HG03342 (cell line): ENCODE results near the gene HBQ1.
"Not testable (repeated sequence)": the region's sequence is repeated elsewhere in the genome, so short reads cannot be mapped to it uniquely, and the experiment has no call there.

Experiments
- ATAC-seq: cut with Tn5 transposase; IDR thresholded peaks from one replicate; pipeline ENCODE4 v1.9.1; 2021; ENCODE audit warnings: mild to moderate bottlenecking, moderate library complexity; ENCODE audit not compliant: unreplicated experiment

Gene HBQ1

DNA sequence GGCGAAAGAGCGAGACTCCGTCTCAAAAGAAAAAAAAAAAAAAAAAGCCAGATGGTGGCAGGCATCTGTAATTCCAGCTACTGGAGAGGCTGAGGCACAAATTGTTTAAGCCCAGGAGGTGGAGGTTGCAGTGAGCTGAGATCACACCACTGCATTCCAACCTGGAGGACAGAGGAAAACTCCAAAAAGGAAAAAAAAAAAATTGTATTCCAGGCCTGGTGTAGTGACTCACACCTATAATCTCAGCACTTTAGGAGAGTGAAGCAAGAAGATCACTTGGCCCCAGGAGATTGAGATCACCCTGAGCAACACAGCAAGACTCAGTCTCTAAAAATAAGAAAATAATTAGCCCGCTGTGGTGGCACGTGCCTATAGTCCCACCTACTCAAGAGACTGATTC, 20.1 kb downstream of the HBQ1 start:
- no peak for ATAC-seq

- ATAC-seq: no peak
Measured at GRCh38 chr16:203246-203645, 23.0 kb downstream of the HBQ1 start.

GRCh38 chr16:204046-204445, 23.8 kb downstream of the HBQ1 start:
- ATAC-seq: not testable (repeated sequence)

GRCh38 chr16:209359-209758, 29.1 kb downstream of the HBQ1 start:
- not testable (repeated sequence) for ATAC-seq

GRCh38 chr16:211631-212180, 31.4 kb downstream of the HBQ1 start:
- not testable (repeated sequence) for ATAC-seq

DNA sequence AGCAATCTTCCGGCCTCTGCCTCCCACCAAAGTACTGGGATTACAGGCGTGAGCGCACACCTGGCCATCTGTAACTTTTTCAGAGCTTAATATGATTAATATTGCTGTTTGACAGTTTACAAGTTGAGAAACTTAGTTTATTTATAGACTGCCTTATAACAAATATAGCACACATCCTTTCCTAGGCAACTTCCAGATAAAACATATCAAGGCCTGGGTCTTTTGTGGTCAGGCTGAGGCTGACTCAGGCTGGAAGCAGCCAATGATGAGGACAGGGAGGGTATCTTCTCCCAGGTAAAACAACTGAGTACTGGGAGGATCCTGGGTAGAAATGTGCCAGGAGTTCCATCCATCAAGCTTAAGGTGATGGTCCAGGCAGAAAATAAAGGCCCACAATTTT, 32.7 kb downstream of the HBQ1 start:
- ATAC-seq: no peak

DNA sequence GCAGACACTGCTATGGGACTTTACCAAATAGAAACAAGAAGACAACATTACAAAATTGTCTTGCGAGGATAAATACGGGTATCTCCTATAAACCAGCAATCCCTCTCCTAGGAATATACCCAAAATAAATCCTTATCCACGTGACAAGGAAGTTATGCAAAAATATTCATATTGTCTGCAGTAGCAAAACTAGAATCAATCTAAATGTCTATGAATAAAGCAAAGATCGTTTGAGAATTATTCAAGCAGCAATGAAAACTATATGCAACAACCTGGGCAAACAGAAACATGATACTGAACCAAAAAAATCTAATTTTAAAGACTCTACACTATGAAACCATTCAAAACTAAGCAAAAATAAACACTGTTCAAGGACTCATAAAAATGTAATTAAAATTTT, 39.8 kb downstream of the HBQ1 start:
- no peak for ATAC-seq

- no peak for ATAC-seq
Measured at GRCh38 chr16:228151-228851, 48.0 kb downstream of the HBQ1 start.

- peak; percentile 79 for ATAC-seq
Measured at GRCh38 chr16:228852-229730, 48.8 kb downstream of the HBQ1 start, which contains the start of gene LUC7L. LUC7L (minus strand) TSS chr16:229449; CDS start chr16:229339, 110 bp downstream.

DNA sequence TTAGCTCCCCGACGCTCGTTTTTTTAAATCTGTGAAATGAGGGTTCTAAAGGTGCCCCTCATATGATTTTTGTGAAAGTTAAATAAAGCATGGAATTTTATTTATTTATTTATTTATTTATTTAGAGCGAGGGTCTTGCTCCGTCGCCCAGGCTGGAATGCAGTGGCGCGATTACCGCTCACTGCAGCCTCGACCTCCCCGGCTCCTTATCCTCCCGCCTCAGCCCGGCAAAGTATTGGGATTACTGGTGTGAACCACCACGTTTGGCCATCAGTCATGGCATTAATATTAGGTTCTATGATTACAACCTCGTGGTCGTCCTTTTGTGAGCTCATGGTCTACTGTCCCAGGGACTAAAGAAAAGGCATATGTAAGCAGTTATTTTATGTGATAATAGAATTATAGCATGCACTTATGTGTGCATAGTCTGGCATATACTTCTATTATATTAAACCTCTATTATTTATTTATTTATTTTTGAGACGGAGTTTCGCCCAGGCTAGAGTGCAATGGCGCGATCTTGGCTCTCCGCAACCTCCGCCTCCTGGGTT, 49.5 kb downstream of the HBQ1 start:
- no peak for ATAC-seq

- ATAC-seq: not testable (repeated sequence)
Measured at GRCh38 chr16:230351-230750, 50.1 kb downstream of the HBQ1 start.
